Keratinocyte (primary cell): ENCODE data around the gene ST8SIA6.

ENCODE experiments used
- EZH2 ChIP-seq: IDR thresholded peaks from one replicate; pipeline ENCODE4 v1.6.1; 2012; ENCODE audit warnings: inconsistent platforms, mild to moderate bottlenecking, low read length, moderate library complexity
- TF ChIP-seq, protein P1 (sequence below), 3 experiments: IDR thresholded peaks in 1 of 3; conservative IDR thresholded peaks in 1 of 3; optimal IDR thresholded peaks in 1 of 3; 2 replicates in 2 of 3; 3 replicates in 1 of 3; pipeline versions ENCODE3 to v1.5.1; 2011; ENCODE audit warnings: low read length in 3 of 3, mild to moderate bottlenecking in 3 of 3, moderate library complexity in 2 of 3, control low read depth in 1 of 3, inconsistent platforms in 1 of 3; ENCODE audit not compliant: insufficient read depth in 2 of 3; ENCODE audit errors: extremely low read depth in 1 of 3

DNA sequence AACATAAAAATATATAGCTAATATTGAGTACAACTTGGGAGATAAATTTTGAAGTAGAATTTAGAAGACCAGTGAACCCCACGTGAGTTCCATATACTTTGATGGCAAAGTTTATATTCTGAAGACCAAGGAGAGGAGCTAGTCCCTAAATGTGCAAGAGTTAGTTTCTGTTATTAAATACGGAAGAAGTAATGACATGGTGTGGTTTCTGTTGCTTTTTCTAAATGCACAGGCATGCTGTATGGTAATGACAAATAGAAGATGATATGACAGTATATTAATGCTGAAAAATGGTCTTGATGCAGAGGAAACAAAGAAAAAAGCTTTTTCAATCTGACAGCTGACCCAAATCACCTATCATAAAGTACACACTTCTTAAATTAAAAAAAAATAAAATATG, 101.8 kb downstream of the ST8SIA6 start:
- TF ChIP-seq, protein P1, sequence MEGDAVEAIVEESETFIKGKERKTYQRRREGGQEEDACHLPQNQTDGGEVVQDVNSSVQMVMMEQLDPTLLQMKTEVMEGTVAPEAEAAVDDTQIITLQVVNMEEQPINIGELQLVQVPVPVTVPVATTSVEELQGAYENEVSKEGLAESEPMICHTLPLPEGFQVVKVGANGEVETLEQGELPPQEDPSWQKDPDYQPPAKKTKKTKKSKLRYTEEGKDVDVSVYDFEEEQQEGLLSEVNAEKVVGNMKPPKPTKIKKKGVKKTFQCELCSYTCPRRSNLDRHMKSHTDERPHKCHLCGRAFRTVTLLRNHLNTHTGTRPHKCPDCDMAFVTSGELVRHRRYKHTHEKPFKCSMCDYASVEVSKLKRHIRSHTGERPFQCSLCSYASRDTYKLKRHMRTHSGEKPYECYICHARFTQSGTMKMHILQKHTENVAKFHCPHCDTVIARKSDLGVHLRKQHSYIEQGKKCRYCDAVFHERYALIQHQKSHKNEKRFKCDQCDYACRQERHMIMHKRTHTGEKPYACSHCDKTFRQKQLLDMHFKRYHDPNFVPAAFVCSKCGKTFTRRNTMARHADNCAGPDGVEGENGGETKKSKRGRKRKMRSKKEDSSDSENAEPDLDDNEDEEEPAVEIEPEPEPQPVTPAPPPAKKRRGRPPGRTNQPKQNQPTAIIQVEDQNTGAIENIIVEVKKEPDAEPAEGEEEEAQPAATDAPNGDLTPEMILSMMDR (optimal IDR thresholded peaks at IDR 0.05 in 1 of 3, IDR thresholded peaks at IDR 0.05 in 1 of 3, conservative IDR thresholded peaks at IDR 0.05 in 1 of 3; ENCODE audit: extremely low read depth in 1 of 3, insufficient read depth in 2 of 3, low read length in 3 of 3) = no peak
- no peak for TF ChIP-seq EZH2
